C4-2B (cell line): Measurements from ENCODE around the gene HAUS3.

ENCODE experiments used
- CTCF ChIP-seq: fragments of 450-650 bp; conservative IDR thresholded peaks from 2 replicates; pipeline ENCODE4 v1.5.1; 2017; ENCODE audit warnings: mild to moderate bottlenecking
- ZFX ChIP-seq: fragments of 450-650 bp; IDR thresholded peaks from 2 replicates; pipeline ENCODE4 v1.6.1; 2017

- no peak for TF ChIP-seq CTCF
- TF ChIP-seq ZFX, result no peak
These were observed 58.9 kb downstream of the HAUS3 start for GRCh38 chr4:2182994-2183393.
